SK-N-SH (cell line): ENCODE measurements around the gene CX3CL1. TPM values are rescaled to one million over a fixed set of nuclear protein-coding genes. Genes with fewer than 3 reads are reported as not detected.
"Not testable (repeated sequence)": the region's sequence is repeated elsewhere in the genome, so short reads cannot be mapped to it uniquely, and the experiment has no call there.

Experiments
- CTCF ChIA-PET: fragments of 300-600, 350-600 bp; formaldehyde crosslinking; extraction: SDS; loops from one replicate; lab custom pipeline; 2021; lab: Yijun Ruan, JAX
- POLR2A ChIA-PET: fragments of 350-600 bp; sonication (Branson Sonifier 250); formaldehyde crosslinking; extraction: SDS; loops from one replicate; lab custom pipeline; 2020; ENCODE audit warnings: antibody characterized with exemption, inconsistent platforms; lab: Yijun Ruan, JAX
- DNase-seq: peaks from one replicate; pipeline ENCODE4 v3.0.0; 2012
- H2AFZ ChIP-seq: fragments of 200-600 bp; sonication (generic); 2 replicates; pipeline ENCODE4 v1.8.1; 2016; ENCODE audit warnings: antibody characterized with exemption, mild to moderate bottlenecking, low read depth
- H3F3A ChIP-seq: fragments of 200-600 bp; sonication (generic); replicated peaks from 2 replicates; pipeline ENCODE3; 2016; ENCODE audit warnings: antibody characterized with exemption, mild to moderate bottlenecking; ENCODE audit not compliant: insufficient read depth
- H3K27ac ChIP-seq, 2 experiments: fragments of 200-500 bp in 1 of 2; fragments of 200-600 bp in 1 of 2; sonication (Bioruptor generic) in 1 of 2; sonication (generic), shearing (Covaris generic) in 1 of 2; 2 replicates each; pipeline versions ENCODE4 v1.5.1 to v1.6.1; 2014 to 2016; ENCODE audit warnings: low read depth in 2 of 2, inconsistent platforms in 1 of 2, low read length in 1 of 2, mild to moderate bottlenecking in 1 of 2, mixed read lengths in 1 of 2
- H3K27me3 ChIP-seq: fragments of 200-600 bp; sonication (generic), shearing (Covaris generic); 2 replicates; pipeline ENCODE4 v1.6.1; 2016; ENCODE audit warnings: mixed run types; ENCODE audit not compliant: insufficient read depth
- H3K36me3 ChIP-seq, 2 experiments: fragments of 200-500 bp in 1 of 2; fragments of 200-600 bp in 1 of 2; sonication (Bioruptor generic) in 1 of 2; sonication (generic) in 1 of 2; replicated peaks in 1 of 2; 2 replicates each; pipeline versions ENCODE3 to v1.5.1; 2014 to 2016; ENCODE audit warnings: low read length in 1 of 2, mild to moderate bottlenecking in 1 of 2; ENCODE audit not compliant: insufficient read depth in 2 of 2, control insufficient read depth in 1 of 2
- H3K4me1 ChIP-seq, 2 experiments: fragments of 200-500 bp in 1 of 2; fragments of 200-600 bp in 1 of 2; sonication (Bioruptor generic) in 1 of 2; sonication (generic), shearing (Covaris generic) in 1 of 2; 2 replicates each; pipeline versions ENCODE4 v1.5.1 to v1.6.1; 2014 to 2016; ENCODE audit warnings: low read depth in 1 of 2, low read length in 1 of 2, mixed run types in 1 of 2; ENCODE audit not compliant: insufficient read depth in 2 of 2, control insufficient read depth in 1 of 2
- H3K4me2 ChIP-seq: fragments of 200-600 bp; sonication (generic), shearing (Covaris generic); 2 replicates; pipeline ENCODE4 v1.6.1; 2017; ENCODE audit warnings: mixed run types
- H3K4me3 ChIP-seq, 2 experiments: fragments of 200-500 bp in 1 of 2; fragments of 200-600 bp in 1 of 2; sonication (Bioruptor generic) in 1 of 2; sonication (generic), shearing (Covaris generic) in 1 of 2; 2 replicates each; pipeline versions ENCODE4 v1.5.1 to v1.8.1; 2014 to 2016; ENCODE audit warnings: low read depth in 2 of 2, inconsistent platforms in 1 of 2, low read length in 1 of 2, mild to moderate bottlenecking in 1 of 2, mixed read lengths in 1 of 2, moderate library complexity in 1 of 2
- H3K79me2 ChIP-seq: fragments of 200-600 bp; sonication (generic); 2 replicates; pipeline ENCODE4 v1.8.1; 2017; ENCODE audit warnings: mild to moderate bottlenecking; ENCODE audit not compliant: insufficient read depth
- H3K9ac ChIP-seq: fragments of 200-600 bp; sonication (generic); 2 replicates; pipeline ENCODE4 v1.6.1; 2017; ENCODE audit warnings: mixed run types
- H3K9me2 ChIP-seq: fragments of 200-600 bp; sonication (generic); 2 replicates; pipeline ENCODE4 v1.6.1; 2017; ENCODE audit warnings: mixed run types
- H3K9me3 ChIP-seq: fragments of 200-600 bp; sonication (generic); 2 replicates; pipeline ENCODE4 v1.6.1; 2017; ENCODE audit warnings: mixed run types, mild to moderate bottlenecking, moderate library complexity
- H4K20me1 ChIP-seq: fragments of 200-600 bp; sonication (generic); 2 replicates; pipeline ENCODE4 v1.6.1; 2017; ENCODE audit warnings: mild to moderate bottlenecking, mixed run types; ENCODE audit not compliant: insufficient read depth
- CHD2 ChIP-seq: fragments of 150-350 bp; IDR thresholded peaks from 2 replicates; pipeline ENCODE4 v1.6.1; 2018; ENCODE audit warnings: low read length; ENCODE audit not compliant: partially characterized antibody
- CTCF ChIP-seq: fragments of 200-600 bp; sonication (generic); IDR thresholded peaks from 2 replicates; pipeline ENCODE4 v1.6.1; 2017; ENCODE audit warnings: antibody characterized with exemption, mild to moderate bottlenecking, moderate library complexity
- EP300 ChIP-seq, 2 experiments: IDR thresholded peaks; 2 replicates each; pipeline versions ENCODE4 v1.4.0 to v1.6.1; 2012; ENCODE audit warnings: borderline replicate concordance in 1 of 2, low read depth in 1 of 2, low read length in 1 of 2
- GATA2 ChIP-seq: sonication (generic); formaldehyde crosslinking; IDR thresholded peaks from 2 replicates; pipeline ENCODE4 v1.5.0; 2020; ENCODE audit warnings: mild to moderate bottlenecking, missing genetic modification reagents
- NRF1 ChIP-seq: IDR thresholded peaks from 2 replicates; pipeline ENCODE4 v1.6.1; 2012; ENCODE audit warnings: low read depth, mild to moderate bottlenecking, low read length
- RAD21 ChIP-seq: IDR thresholded peaks from 2 replicates; pipeline ENCODE4 v1.6.1; 2012; ENCODE audit warnings: mild to moderate bottlenecking, low read length
- WGBS: methylation state at CpG from one replicate; pipeline ENCODE4 v1.1.6; 2017; ENCODE audit warnings: low lambda C conversion rate; 5-methylcytosine and 5-hydroxymethylcytosine counted together
- polyA plus RNA-seq, 3 experiments: library from polyadenylated mRNA; depleted of rRNA; stranded (reverse); fragments of >200 nt; gene quantifications; 2 replicates each; pipeline ENCODE4 v1.2.3, GENCODE V29; 2012
- TF ChIP-seq, protein P1 (sequence below): fragments of 150-350 bp; IDR thresholded peaks from 2 replicates; pipeline ENCODE4 v1.6.1; 2017; ENCODE audit warnings: antibody characterized with exemption, low read length, low read depth, borderline replicate concordance

CX3CL1 gene
- polyA plus RNA-seq, 1 of the 3 experiments (the other 2 are of a cell fraction) = 6.8 TPM

GRCh38 chr16:57374067-57374534 lies 1.8 kb downstream of the CX3CL1 start:
- Histone ChIP-seq H2AFZ (no peak overlapping the region), H3K4me1 (peaks cover 22 to 40% of the 10 kb centered on the region in 2 experiments; a peak in 3 of 4 replicates), H3K27me3 (no peaks in the 10 kb centered on the region), H3K4me3 (no peak overlapping the region; a peak in 1 of 4 replicates), H3K27ac (no peak overlapping the region), H3K9me2 (no peaks in the 10 kb centered on the region), H3K9me3 (no peaks in the 10 kb centered on the region), H3K9ac (no peak overlapping the region), H4K20me1 (no peaks in the 10 kb centered on the region), H3K79me2 (no peaks in the 10 kb centered on the region), H3K4me2 (peak overlapping the region; percentile 97), H3F3A (peaks cover 7% of the 10 kb centered on the region), H3K36me3 (no peaks in the 10 kb centered on the region)
- no peak for DNase-seq
- CTCF ChIA-PET = interaction anchor here (0.6 to 10.1 kb wide), 3 partner anchors 13 to 314 kb away, joined by 3 to 97 read pairs (median 3); no protein-coding TSS in a partner anchor
- POLR2A ChIA-PET = interaction anchor here (0.6 kb wide), 1 partner anchor 89 kb away, joined by 3 read pairs; no protein-coding TSS in a partner anchor
- TF ChIP-seq CHD2 (no peak), CTCF (no peak), EP300 (IDR thresholded peaks at IDR 0.05; ENCODE audit: borderline replicate concordance in 1 of 2, low read depth in 1 of 2, low read length in 1 of 2) (no peak), GATA2 (CRISPR knock-in tag) (no peak), NRF1 (no peak), RAD21 (no peak)
- TF ChIP-seq, protein P1, sequence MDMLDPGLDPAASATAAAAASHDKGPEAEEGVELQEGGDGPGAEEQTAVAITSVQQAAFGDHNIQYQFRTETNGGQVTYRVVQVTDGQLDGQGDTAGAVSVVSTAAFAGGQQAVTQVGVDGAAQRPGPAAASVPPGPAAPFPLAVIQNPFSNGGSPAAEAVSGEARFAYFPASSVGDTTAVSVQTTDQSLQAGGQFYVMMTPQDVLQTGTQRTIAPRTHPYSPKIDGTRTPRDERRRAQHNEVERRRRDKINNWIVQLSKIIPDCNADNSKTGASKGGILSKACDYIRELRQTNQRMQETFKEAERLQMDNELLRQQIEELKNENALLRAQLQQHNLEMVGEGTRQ = no peak
- WGBS = 43% methylated on average over 6 of the region's 9 CpGs

DNA sequence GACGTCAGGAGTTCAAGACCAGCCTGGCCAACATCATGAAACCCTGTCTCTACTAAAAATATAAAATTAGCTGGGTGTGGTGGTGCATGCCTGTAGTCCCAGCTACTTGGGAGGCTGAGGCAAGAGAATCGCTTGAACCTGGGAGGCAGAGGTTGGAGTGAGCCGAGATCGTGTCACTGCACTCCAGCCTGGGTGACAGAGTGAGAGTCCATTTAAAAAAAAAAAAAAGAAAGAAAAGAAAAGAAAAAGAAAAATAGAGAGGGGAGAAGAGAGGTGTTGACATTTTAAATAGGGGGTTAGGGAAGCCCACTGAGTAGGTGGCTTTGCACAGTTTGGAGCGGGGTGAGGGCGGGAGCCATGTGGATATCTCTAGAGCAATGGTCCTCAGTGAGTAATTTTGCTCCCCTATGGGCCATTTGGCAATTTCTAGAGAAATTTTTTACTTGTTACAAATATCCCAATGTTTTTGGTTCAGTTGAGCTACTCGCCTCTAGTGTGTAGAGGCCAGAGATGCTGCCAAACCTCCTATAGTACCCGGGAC lies 2.7 kb downstream of the CX3CL1 start:
- H3K27ac ChIP-seq, H4K20me1 ChIP-seq, H3K4me3 ChIP-seq, H3K4me2 ChIP-seq, H3K9me3 ChIP-seq, DNase-seq, H3K9me2 ChIP-seq, H3F3A ChIP-seq, H3K27me3 ChIP-seq, POLR2A ChIA-PET, H3K9ac ChIP-seq, H3K79me2 ChIP-seq, H2AFZ ChIP-seq, H3K36me3 ChIP-seq: not testable (repeated sequence)
- WGBS = 98% methylated on average over 8 of the region's 8 CpGs
- CTCF ChIA-PET = interaction anchor here (1.5 to 10.1 kb wide), 2 partner anchors 12 to 43 kb away, joined by 3 to 97 read pairs; no protein-coding TSS in a partner anchor
- peaks cover 22 to 47% of the 10 kb centered on the region in 2 experiments; a peak in 3 of 4 replicates for H3K4me1 ChIP-seq
